C4-2B (cell line): ENCODE measurements around the gene STAB2.

Experiments used
- H3K27ac ChIP-seq: fragments of 450-650 bp; 2 replicates; pipeline ENCODE4 v1.5.1; 2017
- ZFX ChIP-seq: fragments of 450-650 bp; IDR thresholded peaks from 2 replicates; pipeline ENCODE4 v1.6.1; 2017
- TF ChIP-seq, protein P1 (sequence below): fragments of 450-650 bp; conservative IDR thresholded peaks from 2 replicates; pipeline ENCODE4 v1.5.1; 2017; ENCODE audit warnings: mild to moderate bottlenecking

The STAB2 gene

DNA sequence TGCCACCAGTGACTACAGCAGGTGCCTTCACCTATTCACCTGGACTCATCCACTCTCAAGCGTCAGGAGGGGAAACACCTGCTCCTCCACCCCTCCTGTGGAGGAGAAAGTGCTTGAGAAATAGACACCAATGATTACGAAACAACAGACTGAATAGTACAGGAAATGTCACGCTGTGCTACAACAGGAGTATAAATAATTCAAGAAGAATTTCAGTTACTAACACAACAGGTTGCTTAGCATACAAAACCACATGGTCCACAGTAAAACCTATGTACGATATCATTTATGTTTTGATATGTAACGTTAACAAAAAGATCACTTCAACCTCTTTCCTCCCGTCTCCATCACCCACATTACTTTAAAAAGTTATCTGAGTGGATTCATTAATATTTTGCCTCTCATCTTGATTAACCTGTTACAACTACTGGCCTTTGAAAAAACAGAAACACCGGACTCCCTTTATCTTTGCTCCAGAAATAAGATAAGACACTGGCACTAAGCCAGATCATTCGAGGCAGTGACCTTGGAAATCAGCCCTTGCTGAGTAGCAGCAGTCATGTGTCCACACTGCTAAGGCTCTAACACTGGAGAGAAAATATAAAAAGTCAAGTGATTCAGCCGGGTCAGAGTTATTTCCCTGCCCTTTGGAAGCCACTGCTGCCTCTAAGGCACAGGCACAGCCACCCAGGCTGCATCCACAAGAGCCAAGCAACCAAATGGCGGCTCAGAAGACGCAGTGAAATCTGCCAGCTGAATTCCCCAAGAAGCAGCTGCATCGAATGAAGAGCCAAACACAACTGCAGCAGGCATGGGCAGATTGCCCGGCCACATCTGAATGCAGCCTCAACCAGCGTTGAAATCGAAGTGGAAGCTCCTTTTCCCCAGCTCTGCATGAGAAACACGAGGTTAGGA lies 213.0 kb downstream of the STAB2 start:
- TF ChIP-seq, protein P1, sequence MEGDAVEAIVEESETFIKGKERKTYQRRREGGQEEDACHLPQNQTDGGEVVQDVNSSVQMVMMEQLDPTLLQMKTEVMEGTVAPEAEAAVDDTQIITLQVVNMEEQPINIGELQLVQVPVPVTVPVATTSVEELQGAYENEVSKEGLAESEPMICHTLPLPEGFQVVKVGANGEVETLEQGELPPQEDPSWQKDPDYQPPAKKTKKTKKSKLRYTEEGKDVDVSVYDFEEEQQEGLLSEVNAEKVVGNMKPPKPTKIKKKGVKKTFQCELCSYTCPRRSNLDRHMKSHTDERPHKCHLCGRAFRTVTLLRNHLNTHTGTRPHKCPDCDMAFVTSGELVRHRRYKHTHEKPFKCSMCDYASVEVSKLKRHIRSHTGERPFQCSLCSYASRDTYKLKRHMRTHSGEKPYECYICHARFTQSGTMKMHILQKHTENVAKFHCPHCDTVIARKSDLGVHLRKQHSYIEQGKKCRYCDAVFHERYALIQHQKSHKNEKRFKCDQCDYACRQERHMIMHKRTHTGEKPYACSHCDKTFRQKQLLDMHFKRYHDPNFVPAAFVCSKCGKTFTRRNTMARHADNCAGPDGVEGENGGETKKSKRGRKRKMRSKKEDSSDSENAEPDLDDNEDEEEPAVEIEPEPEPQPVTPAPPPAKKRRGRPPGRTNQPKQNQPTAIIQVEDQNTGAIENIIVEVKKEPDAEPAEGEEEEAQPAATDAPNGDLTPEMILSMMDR = no peak
- no peak for TF ChIP-seq ZFX
- H3K27ac ChIP-seq = peak overlapping the region; percentile 46; the same call in 1 of the 2 replicates

DNA sequence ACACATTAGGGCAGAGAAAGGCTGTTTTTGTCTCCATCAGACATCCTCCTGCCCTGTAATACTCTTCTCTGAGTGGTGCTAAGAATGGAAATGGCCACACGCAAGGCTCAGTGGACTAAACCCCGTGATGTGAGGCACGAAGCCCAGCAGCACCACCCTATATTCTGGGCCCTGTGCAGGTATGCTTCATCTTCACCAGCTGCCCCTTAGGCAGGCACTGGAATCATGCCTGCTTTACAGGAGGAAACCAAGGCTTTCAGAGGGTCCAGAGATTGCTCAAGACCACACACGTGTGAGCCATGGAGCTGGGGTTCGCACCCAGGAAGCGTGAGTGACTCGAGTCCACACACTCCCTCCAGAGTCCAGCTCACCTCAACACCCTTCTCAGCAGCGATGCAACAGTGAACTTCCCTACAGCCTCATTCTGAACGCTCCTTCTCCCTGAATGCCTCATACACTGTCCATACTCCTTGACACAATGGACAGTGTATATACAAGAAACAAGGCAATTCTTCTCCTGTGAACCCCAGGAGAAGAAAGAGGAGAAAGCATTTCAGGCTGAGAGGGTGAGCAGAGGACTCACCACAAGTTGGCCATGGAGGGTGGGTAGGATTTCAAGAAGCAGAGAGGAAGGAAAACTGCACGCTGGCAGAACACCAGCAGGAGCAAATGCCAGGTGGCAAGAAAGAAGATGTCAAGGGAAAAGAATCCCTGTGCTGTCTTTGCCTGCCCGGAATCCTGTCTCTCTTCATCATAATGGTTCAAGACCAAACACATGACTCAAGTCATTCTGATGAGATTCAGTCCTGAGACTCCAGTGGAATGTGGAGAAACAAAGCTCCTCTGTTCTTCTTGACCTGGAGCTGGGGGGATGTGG lies 214.9 kb downstream of the STAB2 start:
- H3K27ac ChIP-seq = no peak overlapping the region
- TF ChIP-seq ZFX = no peak
- TF ChIP-seq, protein P1 = no peak

DNA sequence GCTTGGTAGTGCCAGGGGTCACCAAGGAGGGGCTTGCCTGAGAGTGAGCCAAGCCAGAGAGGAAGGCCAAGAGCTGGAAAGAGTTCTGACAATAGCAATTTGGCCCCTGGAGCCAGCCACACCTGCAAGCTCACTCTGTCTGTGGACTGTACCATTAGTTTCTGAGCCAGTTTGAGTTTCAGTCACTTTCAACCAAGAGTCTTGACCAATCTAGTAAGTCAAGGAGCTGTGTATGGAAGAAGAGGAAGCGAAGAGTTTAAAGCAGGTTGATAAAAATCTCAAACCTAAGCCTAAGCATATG lies 215.5 kb downstream of the STAB2 start:
- TF ChIP-seq, protein P1 = no peak
- no peak overlapping the region for H3K27ac ChIP-seq

DNA sequence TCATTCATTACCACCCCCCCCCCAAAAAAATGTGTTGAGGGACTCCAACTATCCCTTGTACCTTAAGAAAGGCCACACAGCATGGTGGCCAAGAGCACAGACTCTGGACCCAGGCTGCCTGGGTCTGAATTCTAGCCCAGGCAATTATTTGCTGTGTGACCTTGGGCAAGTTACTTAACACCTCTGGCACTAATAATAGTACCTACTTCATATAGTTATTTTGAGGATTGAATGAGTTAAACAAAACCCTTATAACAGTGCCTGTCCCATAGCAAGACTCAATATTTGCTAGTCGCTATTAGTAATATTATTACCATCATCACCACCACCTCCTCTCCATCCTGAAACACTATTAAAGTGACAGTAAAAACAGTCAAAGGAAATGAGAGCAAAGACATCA lies 216.8 kb downstream of the STAB2 start:
- TF ChIP-seq, protein P1 = no peak
- no peak for TF ChIP-seq ZFX
- H3K27ac ChIP-seq = no peak overlapping the region

DNA sequence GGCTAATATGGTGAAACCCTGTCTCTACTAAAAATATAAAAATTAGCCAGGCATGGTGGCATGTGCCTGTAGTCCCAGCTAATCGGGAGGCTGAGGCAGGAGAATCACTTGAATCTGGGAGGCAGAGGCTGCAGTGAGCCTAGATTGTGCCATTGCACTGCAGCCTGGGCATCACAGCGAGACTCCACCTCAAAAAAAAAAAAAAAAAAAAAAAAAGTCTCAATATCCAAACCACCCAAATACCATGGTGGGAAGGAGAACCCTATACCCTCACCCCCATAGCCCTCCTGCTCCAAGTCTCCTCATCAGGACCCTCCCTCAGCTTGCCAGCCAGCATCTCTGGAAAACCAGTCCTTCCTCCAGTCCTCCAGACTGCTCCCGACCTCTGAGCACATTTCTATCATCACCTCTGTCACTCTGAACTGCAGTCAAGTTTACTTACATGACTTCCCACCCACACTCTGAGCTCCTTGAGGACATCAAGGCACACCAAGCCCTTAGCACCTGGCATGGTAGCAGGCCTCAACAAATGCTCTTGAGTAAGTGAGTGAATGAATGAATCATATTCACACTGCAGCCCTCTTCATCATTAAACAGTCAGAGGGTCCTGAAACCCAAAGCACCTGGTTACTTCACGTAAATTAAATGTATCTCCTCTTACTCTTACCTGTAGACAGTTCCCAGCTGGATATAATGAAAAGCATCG lies 218.7 kb downstream of the STAB2 start:
- no peak for TF ChIP-seq ZFX
- TF ChIP-seq, protein P1 = no peak
- H3K27ac ChIP-seq = peak overlapping the region; percentile 17; the same call in 1 of the 2 replicates

DNA sequence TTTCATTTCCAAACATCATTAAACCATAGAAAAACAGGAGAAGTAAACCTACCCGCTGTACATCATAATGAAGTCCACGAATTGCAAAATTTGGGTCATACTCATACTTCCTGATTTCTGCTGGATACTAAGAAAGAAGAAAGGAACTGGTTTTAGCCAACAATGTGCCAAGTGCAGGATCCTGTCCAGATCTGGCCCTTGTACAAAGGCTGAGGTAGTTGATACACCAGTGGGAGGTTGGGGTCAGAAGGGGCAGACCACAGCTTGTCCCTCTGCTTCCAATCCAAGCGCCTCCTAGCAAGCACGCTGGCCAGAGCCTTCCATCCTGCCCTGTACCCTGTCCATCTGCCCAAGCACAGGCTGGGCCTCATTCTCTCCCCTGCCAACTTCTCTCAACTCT lies 219.7 kb downstream of the STAB2 start:
- TF ChIP-seq ZFX = no peak
- TF ChIP-seq, protein P1 = no peak
- H3K27ac ChIP-seq = no peak overlapping the region
